Measurements from ENCODE around the gene CLASP1. TPM values are rescaled to one million over a fixed set of nuclear protein-coding genes. Genes with fewer than 3 reads are reported as not detected.
"Not testable (repeated sequence)": the region's sequence is repeated elsewhere in the genome, so short reads cannot be mapped to it uniquely, and the experiment has no call there.

CLASP1 gene
- total RNA-seq, 1 donor from 2014 or later, result 163 TPM

- no peaks in the 10 kb centered on the region for H3K9me3 Mint-ChIP-seq (ENCODE audit: unreplicated experiment)
- H3K27ac Mint-ChIP-seq (ENCODE audit: unreplicated experiment), result no peak overlapping the region
- H3K4me1 Mint-ChIP-seq (ENCODE audit: low read depth, unreplicated experiment), result peaks cover 18% of the 10 kb centered on the region
- no peaks in the 10 kb centered on the region for H3K36me3 Mint-ChIP-seq (ENCODE audit: unreplicated experiment)
- H3K4me3 Mint-ChIP-seq (ENCODE audit: unreplicated experiment), result no peak overlapping the region
- no peak for TF ChIP-seq CTCF (IDR thresholded peaks at IDR 0.05; ENCODE audit: partially characterized antibody, unreplicated experiment)
- DNase-seq, result no peak
- peaks cover 5% of the 10 kb centered on the region for H3K27me3 Mint-ChIP-seq (ENCODE audit: unreplicated experiment)
Observed at GRCh38 chr2:121644715-121645114, 4.5 kb downstream of the CLASP1 start.

- no peak for DNase-seq
- Mint-ChIP-seq H3K4me3 (ENCODE audit: unreplicated experiment) (no peak overlapping the region), H3K36me3 (ENCODE audit: unreplicated experiment) (no peaks in the 10 kb centered on the region), H3K27ac (ENCODE audit: unreplicated experiment) (no peak overlapping the region), H3K27me3 (ENCODE audit: unreplicated experiment) (peaks cover 5% of the 10 kb centered on the region), H3K4me1 (ENCODE audit: low read depth, unreplicated experiment) (peaks cover 18% of the 10 kb centered on the region), H3K9me3 (ENCODE audit: unreplicated experiment) (no peaks in the 10 kb centered on the region)
- TF ChIP-seq CTCF (IDR thresholded peaks at IDR 0.05; ENCODE audit: partially characterized antibody, unreplicated experiment), result no peak
Observed at GRCh38 chr2:121643877-121644276, 5.4 kb downstream of the CLASP1 start.

GRCh38 chr2:121640380-121641316, 8.6 kb downstream of the CLASP1 start:
- no peaks in the 10 kb centered on the region for H3K9me3 Mint-ChIP-seq (ENCODE audit: unreplicated experiment)
- peaks cover 15% of the 10 kb centered on the region for H3K36me3 Mint-ChIP-seq (ENCODE audit: unreplicated experiment)
- H3K4me1 Mint-ChIP-seq (ENCODE audit: low read depth, unreplicated experiment), result peaks cover 10% of the 10 kb centered on the region
- no peak overlapping the region for H3K27ac Mint-ChIP-seq (ENCODE audit: unreplicated experiment)
- TF ChIP-seq CTCF (IDR thresholded peaks at IDR 0.05; ENCODE audit: partially characterized antibody, unreplicated experiment), result no peak
- no peak overlapping the region for H3K4me3 Mint-ChIP-seq (ENCODE audit: unreplicated experiment)
- H3K27me3 Mint-ChIP-seq (ENCODE audit: unreplicated experiment), result peaks cover 2% of the 10 kb centered on the region
- DNase-seq, result no peak

GRCh38 chr2:121639846-121640245, 9.4 kb downstream of the CLASP1 start:
- Mint-ChIP-seq H3K36me3 (ENCODE audit: unreplicated experiment) (peaks cover 15% of the 10 kb centered on the region), H3K4me1 (ENCODE audit: low read depth, unreplicated experiment) (peaks cover 13% of the 10 kb centered on the region), H3K27ac (ENCODE audit: unreplicated experiment) (peak overlapping the region; percentile 22)
- not testable (repeated sequence) for H3K4me3 Mint-ChIP-seq (ENCODE audit: unreplicated experiment); DNase-seq; H3K9me3 Mint-ChIP-seq (ENCODE audit: unreplicated experiment); H3K27me3 Mint-ChIP-seq (ENCODE audit: unreplicated experiment)

GRCh38 chr2:121638333-121638732, 10.9 kb downstream of the CLASP1 start:
- H3K36me3 Mint-ChIP-seq (ENCODE audit: unreplicated experiment), result peaks cover 15% of the 10 kb centered on the region
- DNase-seq, result no peak
- TF ChIP-seq CTCF (IDR thresholded peaks at IDR 0.05; ENCODE audit: partially characterized antibody, unreplicated experiment), result no peak
- peaks cover 18% of the 10 kb centered on the region for H3K4me1 Mint-ChIP-seq (ENCODE audit: low read depth, unreplicated experiment)
- no peak overlapping the region for H3K27ac Mint-ChIP-seq (ENCODE audit: unreplicated experiment)
- peaks cover 2% of the 10 kb centered on the region for H3K9me3 Mint-ChIP-seq (ENCODE audit: unreplicated experiment)
- H3K27me3 Mint-ChIP-seq (ENCODE audit: unreplicated experiment), result peaks cover 2% of the 10 kb centered on the region
- H3K4me3 Mint-ChIP-seq (ENCODE audit: unreplicated experiment), result no peak overlapping the region

All from glutamatergic neuron (in vitro differentiated cells).